GM13977 (cell line): ENCODE measurements around the gene FH.

Experiments used
- DNase-seq: peaks from one replicate; pipeline ENCODE4 v3.0.0; 2012; ENCODE audit warnings: low spot score
- CTCF ChIP-seq: IDR thresholded peaks from 2 replicates; pipeline ENCODE4 v1.5.1; 2012; ENCODE audit warnings: mild to moderate bottlenecking, control low read depth; ENCODE audit not compliant: insufficient read depth; ENCODE audit errors: extremely low read depth, missing control alignments
- in situ Hi-C: fragments of 300-500 bp; cut with MboI; formaldehyde crosslinking; loops from one replicate; pipeline ENCODE4 v1.12.0; 2022; ENCODE audit warnings: low sequenced_read_pairs, low pct_unique_long_range_greater_than_20kb, mixed read lengths, inconsistent platforms; ENCODE audit not compliant: unreplicated experiment

The FH gene

GRCh38 chr1:241527146-241527545 lies 7.6 kb upstream of the FH start:
- DNase-seq = no peak
- no peak for TF ChIP-seq CTCF
- in situ Hi-C loops = loop anchor here (25.0 kb wide), 1 partner anchor 460 kb away; the partner anchor contains the start of gene MAP1LC3C

DNA sequence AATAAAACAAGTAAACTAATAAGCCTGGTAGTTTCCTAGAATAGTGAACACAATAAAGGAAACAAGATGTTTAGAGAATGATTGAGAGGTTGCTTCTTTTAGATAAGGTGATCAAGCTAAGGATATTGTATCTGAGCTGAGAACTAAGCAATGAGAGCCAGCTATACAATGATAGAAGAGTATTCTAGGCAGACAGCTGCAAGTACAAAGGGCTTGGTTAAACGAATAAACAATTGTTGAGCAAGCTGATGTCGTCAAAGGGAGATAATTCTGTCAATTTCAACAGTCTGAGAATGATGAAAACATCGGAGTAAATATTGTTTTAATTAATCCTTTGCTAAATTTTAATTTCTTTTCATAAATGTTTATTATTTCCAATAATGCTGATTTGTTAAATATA lies 5.5 kb upstream of the FH start:
- in situ Hi-C loops = loop anchor here (25.0 kb wide), 1 partner anchor 462 kb away; the partner anchor contains the start of gene MAP1LC3C
- no peak for DNase-seq
- no peak for TF ChIP-seq CTCF

DNA sequence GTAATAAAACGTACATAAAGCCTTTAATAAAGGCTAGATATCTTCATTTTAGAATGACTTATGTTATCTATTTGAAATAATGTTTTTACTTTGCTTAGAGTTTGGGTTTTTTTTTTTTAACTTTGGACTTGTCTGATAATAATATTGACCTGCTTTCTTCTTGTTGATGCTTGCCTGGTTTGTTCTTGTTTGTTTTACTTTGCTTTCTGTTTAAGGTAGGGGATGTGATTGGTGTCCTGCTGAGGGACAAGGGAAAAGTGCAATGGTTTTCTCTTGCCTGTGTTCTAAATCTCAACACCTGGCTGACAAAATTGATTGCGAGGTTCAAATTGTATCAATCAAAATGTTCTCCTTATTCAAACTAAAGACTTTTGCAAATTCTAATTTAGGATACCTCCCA lies 2.2 kb upstream of the FH start:
- DNase-seq = no peak
- TF ChIP-seq CTCF = no peak
- in situ Hi-C loops = no loop called here

DNA sequence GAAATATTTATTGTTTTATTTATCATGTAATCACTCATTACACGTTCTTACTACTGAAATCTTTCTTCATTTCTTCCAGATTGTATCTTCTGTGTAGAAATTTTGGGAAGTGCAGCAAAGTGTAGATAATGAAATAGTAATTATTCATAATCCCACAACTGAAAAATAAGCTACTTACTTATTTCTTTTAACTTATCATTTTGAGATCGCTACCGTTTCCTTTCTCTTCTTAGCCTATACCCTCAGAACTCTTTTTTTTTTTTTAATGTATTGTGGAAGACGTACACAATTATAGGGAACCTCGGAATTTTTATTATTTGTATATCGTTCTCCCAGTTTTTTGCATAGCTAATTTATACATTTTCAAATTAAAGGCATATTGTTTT lies 518 bp upstream of the FH start:
- no peak for TF ChIP-seq CTCF
- in situ Hi-C loops = no loop called here

GRCh38 chr1:241518476-241519307 lies 863 bp downstream of the FH start:
- in situ Hi-C loops = no loop called here
- peak; percentile 4 for TF ChIP-seq CTCF
- DNase-seq = peak; percentile 5

More for the DNA sequence above, 518 bp upstream of the FH start:
- DNase-seq = no peak

DNA sequence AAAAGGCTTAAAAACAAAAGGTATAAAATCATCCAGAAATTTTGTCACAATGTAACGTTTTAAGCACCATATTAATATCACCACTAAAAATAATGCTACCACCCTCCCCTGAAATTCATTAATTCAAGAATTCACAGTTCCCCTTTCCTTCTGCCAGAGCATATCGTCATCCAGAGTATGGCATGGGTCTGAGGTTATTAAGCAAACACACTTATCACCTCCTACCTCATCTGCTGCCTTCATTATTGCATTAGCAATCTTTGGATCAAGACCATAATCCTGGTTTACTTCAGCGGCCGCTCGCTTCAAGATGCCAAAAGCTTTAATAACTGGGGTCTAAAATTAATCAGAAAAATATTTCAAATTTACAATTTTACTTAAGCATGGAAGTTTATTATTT lies 6.2 kb downstream of the FH start:
- TF ChIP-seq CTCF = no peak
- DNase-seq = no peak
- in situ Hi-C loops = no loop called here
